HG03457 (cell line): ENCODE measurements around the gene ROS1.
"Not testable (repeated sequence)": the region's sequence is repeated elsewhere in the genome, so short reads cannot be mapped to it uniquely, and the experiment has no call there.

ENCODE experiments used
- ATAC-seq: cut with Tn5 transposase; IDR thresholded peaks from one replicate; pipeline ENCODE4 v1.9.1; 2021; ENCODE audit warnings: moderate number of reproducible peaks; ENCODE audit not compliant: unreplicated experiment

ROS1 gene

GRCh38 chr6:117425431-117426153, at the start of gene ROS1:
TSS of gene ROS1 (minus strand) at chr6:117425942. CDS start at chr6:117425656, 286 bp downstream.
- no peak for ATAC-seq

- no peak for ATAC-seq
These were observed 47.7 kb upstream of the ROS1 start for GRCh38 chr6:117473401-117473800.

- ATAC-seq, result no peak
These were observed 46.9 kb upstream of the ROS1 start for GRCh38 chr6:117472667-117473066.

GRCh38 chr6:117469791-117470190, 44.0 kb upstream of the ROS1 start:
- no peak for ATAC-seq

GRCh38 chr6:117469356-117469755, 43.6 kb upstream of the ROS1 start:
- ATAC-seq, result no peak

- not testable (repeated sequence) for ATAC-seq
These were observed 42.8 kb upstream of the ROS1 start for GRCh38 chr6:117468527-117468926.

GRCh38 chr6:117467876-117468275, 42.1 kb upstream of the ROS1 start:
- ATAC-seq, result no peak

GRCh38 chr6:117465691-117466090, 39.9 kb upstream of the ROS1 start:
- no peak for ATAC-seq

GRCh38 chr6:117464700-117465099, 39.0 kb upstream of the ROS1 start:
- no peak for ATAC-seq

GRCh38 chr6:117463762-117464665, 38.3 kb upstream of the ROS1 start:
- no peak for ATAC-seq

- no peak for ATAC-seq
These were observed 33.6 kb upstream of the ROS1 start for GRCh38 chr6:117459204-117459944.

GRCh38 chr6:117456998-117457397, 31.3 kb upstream of the ROS1 start:
- no peak for ATAC-seq

GRCh38 chr6:117456250-117456649, 30.5 kb upstream of the ROS1 start:
- no peak for ATAC-seq

- ATAC-seq, result no peak
These were observed 25.9 kb upstream of the ROS1 start for GRCh38 chr6:117451671-117452070.

- no peak for ATAC-seq
These were observed 24.1 kb upstream of the ROS1 start for GRCh38 chr6:117449549-117450439.

GRCh38 chr6:117448732-117449485, 23.2 kb upstream of the ROS1 start:
- no peak for ATAC-seq

GRCh38 chr6:117448011-117448410, 22.3 kb upstream of the ROS1 start:
- ATAC-seq, result no peak

GRCh38 chr6:117446861-117447260, 21.1 kb upstream of the ROS1 start:
- no peak for ATAC-seq

GRCh38 chr6:117444600-117444999, 18.9 kb upstream of the ROS1 start:
- ATAC-seq, result no peak

GRCh38 chr6:117442313-117442712, 16.6 kb upstream of the ROS1 start:
- not testable (repeated sequence) for ATAC-seq
